ENCODE data around the gene TNFAIP8. TPM values are rescaled to one million over a fixed set of nuclear protein-coding genes. Genes with fewer than 3 reads are reported as not detected.

TNFAIP8 gene
- 100 to 1,000 TPM; 102 to 162 (median 130) TPM for total RNA-seq
- polyA plus RNA-seq, result 100 to 1,000 TPM; 261 to 285 TPM
- total RNA-seq, result 181 reads per million, percentile 92 among the genes with 10 or more reads in this experiment

- POLR2A ChIA-PET, result interaction anchor here (0.8 to 3.8 kb wide), 14 partner anchors 10 to 84 kb away, joined by 3 to 41 read pairs (median 4); no protein-coding TSS in a partner anchor
- Histone ChIP-seq H3K27ac (ENCODE audit: low read depth, low read length) (peak within 1 kb of the TSS; percentile 55), H3K27me3 (ENCODE audit: control insufficient read depth in 2 of 2, insufficient read depth in 2 of 2, low read length in 2 of 2) (no peaks in the 10 kb centered on the region), H3K9me3 (ENCODE audit: control insufficient read depth in 2 of 3, low read length in 3 of 3) (no peaks in the 10 kb centered on the region), H3K36me3 (ENCODE audit: control insufficient read depth in 2 of 3, insufficient read depth in 3 of 3, low read length in 3 of 3) (peaks cover 0 to 5% (median 0%) of the 10 kb centered on the region in 3 experiments), H3K4me3 (ENCODE audit: low read length) (peak within 1 kb of the TSS; percentile 53), H3K4me1 (ENCODE audit: control insufficient read depth in 2 of 2, insufficient read depth in 2 of 2, low read length in 2 of 2) (peaks cover 78 to 88% of the 10 kb centered on the region in 2 donors)
- H3K4me3 Mint-ChIP-seq, result peak within 1 kb of the TSS; percentile 81 to 98 (median 90)
- DNase-seq, result peak in 2 of 9 donors; percentile 69 to 85
- H3K27me3 Mint-ChIP-seq, result no peaks in the 10 kb centered on the region
- ATAC-seq, result peak; percentile 61
- peaks cover 0 to 14% (median 9%) of the 10 kb centered on the region in 5 donors for H3K36me3 Mint-ChIP-seq
- H3K27ac Mint-ChIP-seq, result peak within 1 kb of the TSS; percentile 86 to 97 (median 91)
- CTCF ChIA-PET, result interaction anchor here (1.7 to 3.0 kb wide), 2 partner anchors 21 to 56 kb away, joined by 4 to 12 read pairs; no protein-coding TSS in a partner anchor
- no peaks in the 10 kb centered on the region for H3K9me3 Mint-ChIP-seq
- peaks cover 66 to 100% (median 97%) of the 10 kb centered on the region in 7 donors for H3K4me1 Mint-ChIP-seq
- intact Hi-C loops (cut with micrococcal nuclease), result loop anchor here (1.0 to 5.0 kb wide), 8 partner anchors 10 to 284 kb away; partner anchors contain the start of gene DMXL1 (in 1 of the 2)
Measured at GRCh38 chr5:119355685-119356611, at the start of gene TNFAIP8. TSS of gene TNFAIP8 (plus strand) at chr5:119356019. CDS start at chr5:119356091, 72 bp downstream.

DNA sequence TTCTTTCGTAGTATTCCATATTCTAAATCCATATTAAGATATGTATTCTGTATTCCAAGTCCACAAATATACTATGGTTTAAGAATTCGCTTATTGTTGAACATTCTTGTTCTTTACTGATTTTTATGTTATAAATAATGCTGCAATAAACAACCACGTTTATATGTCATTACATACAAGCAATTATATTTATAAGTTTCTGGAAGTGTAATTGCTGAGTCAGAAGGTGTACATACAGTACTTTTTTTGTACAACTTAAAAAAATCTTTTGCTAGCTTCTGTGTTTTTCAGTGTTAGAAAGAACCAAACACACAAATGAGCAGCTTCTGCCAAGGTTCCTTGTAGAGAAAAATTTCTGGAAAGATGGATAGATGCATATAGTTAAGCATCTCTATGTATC is 48.6 kb upstream of the TNFAIP8 start:
- H3K4me1 ChIP-seq (ENCODE audit: control insufficient read depth in 2 of 2, insufficient read depth in 2 of 2, low read length in 2 of 2), result peaks cover 87 to 95% of the 10 kb centered on the region in 2 donors
- ATAC-seq (no peak), DNase-seq (no peak)
- peaks cover 65 to 99% (median 95%) of the 10 kb centered on the region in 7 donors for H3K4me1 Mint-ChIP-seq
- intact Hi-C loops (cut with micrococcal nuclease), result no loop called here
- H3K27me3 ChIP-seq (ENCODE audit: control insufficient read depth in 2 of 2, insufficient read depth in 2 of 2, low read length in 2 of 2), result no peaks in the 10 kb centered on the region
- H3K27ac Mint-ChIP-seq, result peak overlapping the region; percentile 19 to 100 (median 84)
- H3K36me3 ChIP-seq (ENCODE audit: control insufficient read depth in 2 of 3, insufficient read depth in 3 of 3, low read length in 3 of 3), result no peaks in the 10 kb centered on the region
- peaks cover 8 to 61% (median 51%) of the 10 kb centered on the region in 5 donors for H3K36me3 Mint-ChIP-seq
- peak overlapping the region; percentile 27 for H3K27ac ChIP-seq (ENCODE audit: low read depth, low read length)
- ChIA-PET POLR2A (interaction anchor here (0.6 to 21.4 kb wide), 3 partner anchors 17 to 60 kb away, joined by 3 to 466 read pairs (median 14); no protein-coding TSS in a partner anchor), CTCF (interaction anchor here (0.6 to 1.2 kb wide), 3 partner anchors 9 to 139 kb away, joined by 3 to 5 read pairs (median 3); no protein-coding TSS in a partner anchor)
- peak overlapping the region in 5 of 10 donors; percentile 11 to 90 (median 25) for H3K4me3 Mint-ChIP-seq
- H3K4me3 ChIP-seq (ENCODE audit: low read length), result no peak overlapping the region
- peaks cover 0 to 6% (median 0%) of the 10 kb centered on the region in 11 donors for H3K9me3 Mint-ChIP-seq
- H3K27me3 Mint-ChIP-seq, result no peaks in the 10 kb centered on the region
- no peaks in the 10 kb centered on the region for H3K9me3 ChIP-seq (ENCODE audit: control insufficient read depth in 2 of 3, low read length in 3 of 3)

DNA sequence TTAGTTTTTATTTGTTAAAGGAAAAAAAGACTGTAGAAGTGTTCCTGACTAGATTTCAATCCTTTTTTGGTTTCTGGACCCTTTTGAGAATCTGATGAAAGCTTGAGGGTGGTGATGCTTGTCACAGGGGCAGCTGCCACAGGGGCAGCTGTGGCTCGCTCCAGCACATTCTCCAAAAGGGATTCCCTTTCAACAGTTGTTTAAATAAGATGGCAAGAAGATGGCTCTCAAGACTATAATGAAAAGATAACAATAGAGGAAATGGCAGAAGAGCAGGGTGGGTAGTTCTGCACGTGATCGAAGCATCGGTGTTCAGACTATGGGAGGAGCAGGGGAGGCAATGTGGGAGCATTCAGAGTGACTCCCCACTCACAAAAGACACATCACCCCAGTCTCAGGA is 46.5 kb upstream of the TNFAIP8 start:
- no peaks in the 10 kb centered on the region for H3K27me3 Mint-ChIP-seq
- peaks cover 6 to 50% (median 38%) of the 10 kb centered on the region in 5 donors for H3K36me3 Mint-ChIP-seq
- Histone ChIP-seq H3K27ac (ENCODE audit: low read depth, low read length) (peak overlapping the region; percentile 64), H3K27me3 (ENCODE audit: control insufficient read depth in 2 of 2, insufficient read depth in 2 of 2, low read length in 2 of 2) (no peaks in the 10 kb centered on the region), H3K36me3 (ENCODE audit: control insufficient read depth in 2 of 3, insufficient read depth in 3 of 3, low read length in 3 of 3) (no peaks in the 10 kb centered on the region), H3K4me3 (ENCODE audit: low read length) (peak overlapping the region; percentile 31), H3K4me1 (ENCODE audit: control insufficient read depth in 2 of 2, insufficient read depth in 2 of 2, low read length in 2 of 2) (peaks cover 86 to 94% of the 10 kb centered on the region in 2 donors), H3K9me3 (ENCODE audit: control insufficient read depth in 2 of 3, low read length in 3 of 3) (no peaks in the 10 kb centered on the region)
- ATAC-seq (peak; percentile 24), DNase-seq (no peak)
- intact Hi-C loops (cut with micrococcal nuclease), result loop anchor here (1.0 to 2.0 kb wide), 12 partner anchors 9 to 279 kb away; partner anchors contain the start of gene DMXL1 (in 2 of the 2)
- H3K4me1 Mint-ChIP-seq, result peaks cover 55 to 99% (median 95%) of the 10 kb centered on the region in 7 donors
- peak overlapping the region; percentile 92 to 99 (median 97) for H3K27ac Mint-ChIP-seq
- POLR2A ChIA-PET, result interaction anchor here (0.9 to 21.4 kb wide), 6 partner anchors 8 to 47 kb away, joined by 5 to 466 read pairs (median 10); partner anchors contain the start of gene TNFAIP8
- peaks cover 0 to 6% (median 0%) of the 10 kb centered on the region in 11 donors for H3K9me3 Mint-ChIP-seq
- H3K4me3 Mint-ChIP-seq, result peak overlapping the region; percentile 71 to 90 (median 83)
- CTCF ChIA-PET, result interaction anchor here (1.2 to 1.7 kb wide), 2 partner anchors 19 to 41 kb away, joined by 4 read pairs; no protein-coding TSS in a partner anchor

- Mint-ChIP-seq H3K9me3 (peaks cover 0 to 6% (median 0%) of the 10 kb centered on the region in 11 donors), H3K27ac (peak overlapping the region; percentile 57 to 98 (median 93)), H3K4me3 (peak overlapping the region in 8 of 10 donors; percentile 24 to 90 (median 40)), H3K4me1 (peaks cover 66 to 99% (median 93%) of the 10 kb centered on the region in 7 donors), H3K36me3 (peaks cover 4 to 39% (median 33%) of the 10 kb centered on the region in 5 donors), H3K27me3 (no peaks in the 10 kb centered on the region)
- Histone ChIP-seq H3K9me3 (ENCODE audit: control insufficient read depth in 2 of 3, low read length in 3 of 3) (no peaks in the 10 kb centered on the region), H3K4me3 (ENCODE audit: low read length) (no peak overlapping the region), H3K36me3 (ENCODE audit: control insufficient read depth in 2 of 3, insufficient read depth in 3 of 3, low read length in 3 of 3) (peaks cover 0 to 3% (median 0%) of the 10 kb centered on the region in 3 experiments), H3K4me1 (ENCODE audit: control insufficient read depth in 2 of 2, insufficient read depth in 2 of 2, low read length in 2 of 2) (peaks cover 85 to 95% of the 10 kb centered on the region in 2 donors), H3K27me3 (ENCODE audit: control insufficient read depth in 2 of 2, insufficient read depth in 2 of 2, low read length in 2 of 2) (no peaks in the 10 kb centered on the region), H3K27ac (ENCODE audit: low read depth, low read length) (peak overlapping the region; percentile 10)
- POLR2A ChIA-PET, result interaction anchor here (0.6 to 21.4 kb wide), 10 partner anchors 9 to 253 kb away, joined by 3 to 466 read pairs (median 8); no protein-coding TSS in a partner anchor
- intact Hi-C loops (cut with micrococcal nuclease), result no loop called here
- ATAC-seq (no peak), DNase-seq (no peak)
- CTCF ChIA-PET, result interaction anchor here (1.0 to 6.0 kb wide), 4 partner anchors 11 to 100 kb away, joined by 3 to 47 read pairs (median 8); no protein-coding TSS in a partner anchor
Measured at GRCh38 chr5:119311688-119312087, 44.1 kb upstream of the TNFAIP8 start.

DNA sequence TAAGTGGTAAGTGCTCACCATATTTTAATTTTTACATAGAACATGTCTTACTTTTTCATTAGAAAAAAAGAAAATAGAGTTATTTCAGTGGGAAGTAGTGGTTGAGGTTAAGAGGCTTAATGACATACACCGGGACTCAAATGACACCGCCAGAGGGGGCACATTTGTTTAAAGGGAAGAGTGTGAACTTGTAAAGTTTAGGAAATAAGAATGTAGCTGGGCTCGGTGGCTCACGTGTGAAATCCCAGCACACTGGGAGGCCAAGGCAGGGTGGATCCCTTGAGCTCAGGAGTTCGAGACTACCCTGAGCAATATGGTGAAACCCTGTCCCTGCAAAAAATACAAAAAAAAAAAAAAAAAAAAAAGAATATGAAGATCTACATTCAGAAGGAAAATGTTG is 43.4 kb upstream of the TNFAIP8 start:
- intact Hi-C loops (cut with micrococcal nuclease), result no loop called here
- Histone ChIP-seq H3K4me3 (ENCODE audit: low read length) (no peak overlapping the region), H3K36me3 (ENCODE audit: control insufficient read depth in 2 of 3, insufficient read depth in 3 of 3, low read length in 3 of 3) (peaks cover 0 to 4% (median 0%) of the 10 kb centered on the region in 3 experiments), H3K27ac (ENCODE audit: low read depth, low read length) (peak overlapping the region; percentile 27), H3K4me1 (ENCODE audit: control insufficient read depth in 2 of 2, insufficient read depth in 2 of 2, low read length in 2 of 2) (peaks cover 77 to 92% of the 10 kb centered on the region in 2 donors), H3K27me3 (ENCODE audit: control insufficient read depth in 2 of 2, insufficient read depth in 2 of 2, low read length in 2 of 2) (no peaks in the 10 kb centered on the region), H3K9me3 (ENCODE audit: control insufficient read depth in 2 of 3, low read length in 3 of 3) (no peaks in the 10 kb centered on the region)
- Mint-ChIP-seq H3K9me3 (peaks cover 0 to 6% (median 0%) of the 10 kb centered on the region in 11 donors), H3K36me3 (peaks cover 4 to 41% (median 33%) of the 10 kb centered on the region in 5 donors), H3K27ac (peak overlapping the region; percentile 73 to 98 (median 93)), H3K4me1 (peaks cover 66 to 97% (median 91%) of the 10 kb centered on the region in 7 donors), H3K4me3 (peak overlapping the region in 8 of 10 donors; percentile 14 to 90 (median 49)), H3K27me3 (no peaks in the 10 kb centered on the region)
- ATAC-seq (no peak), DNase-seq (no peak)
- POLR2A ChIA-PET, result interaction anchor here (0.8 to 21.4 kb wide), 14 partner anchors 10 to 241 kb away, joined by 3 to 466 read pairs (median 6); partner anchors contain the start of gene DMXL1
- CTCF ChIA-PET, result interaction anchor here (0.7 to 6.0 kb wide), 7 partner anchors 10 to 127 kb away, joined by 3 to 47 read pairs (median 3); no protein-coding TSS in a partner anchor

All from naive thymus-derived CD4-positive, alpha-beta T cell (primary cell).